C4-2B (cell line): ENCODE measurements around the gene NTRK1.

Experiments used
- ZFX ChIP-seq: fragments of 450-650 bp; IDR thresholded peaks from 2 replicates; pipeline ENCODE4 v1.6.1; 2017
- TF ChIP-seq, protein P1 (sequence below): fragments of 450-650 bp; conservative IDR thresholded peaks from 2 replicates; pipeline ENCODE4 v1.5.1; 2017; ENCODE audit warnings: mild to moderate bottlenecking

DNA sequence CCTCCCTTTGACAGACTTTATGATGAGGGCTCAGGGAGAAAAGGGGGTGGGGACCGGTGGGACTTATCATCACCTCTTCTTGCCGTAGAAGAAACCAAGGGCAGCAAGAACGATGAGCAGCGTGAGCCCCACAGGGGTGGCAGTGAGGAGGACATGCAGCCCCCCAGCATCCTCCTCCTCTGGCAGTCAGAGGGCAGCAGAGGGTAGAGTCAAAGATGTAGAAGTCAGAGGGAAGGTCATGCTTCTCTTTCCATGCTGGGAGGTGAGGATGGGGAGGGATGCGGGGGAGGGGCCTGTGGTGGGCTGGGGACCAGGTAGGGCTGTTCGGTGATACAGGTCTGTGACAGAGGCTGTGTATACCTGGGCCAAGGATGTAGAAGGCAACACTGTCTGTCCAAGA, 16.6 kb upstream of the NTRK1 start:
- TF ChIP-seq, protein P1, sequence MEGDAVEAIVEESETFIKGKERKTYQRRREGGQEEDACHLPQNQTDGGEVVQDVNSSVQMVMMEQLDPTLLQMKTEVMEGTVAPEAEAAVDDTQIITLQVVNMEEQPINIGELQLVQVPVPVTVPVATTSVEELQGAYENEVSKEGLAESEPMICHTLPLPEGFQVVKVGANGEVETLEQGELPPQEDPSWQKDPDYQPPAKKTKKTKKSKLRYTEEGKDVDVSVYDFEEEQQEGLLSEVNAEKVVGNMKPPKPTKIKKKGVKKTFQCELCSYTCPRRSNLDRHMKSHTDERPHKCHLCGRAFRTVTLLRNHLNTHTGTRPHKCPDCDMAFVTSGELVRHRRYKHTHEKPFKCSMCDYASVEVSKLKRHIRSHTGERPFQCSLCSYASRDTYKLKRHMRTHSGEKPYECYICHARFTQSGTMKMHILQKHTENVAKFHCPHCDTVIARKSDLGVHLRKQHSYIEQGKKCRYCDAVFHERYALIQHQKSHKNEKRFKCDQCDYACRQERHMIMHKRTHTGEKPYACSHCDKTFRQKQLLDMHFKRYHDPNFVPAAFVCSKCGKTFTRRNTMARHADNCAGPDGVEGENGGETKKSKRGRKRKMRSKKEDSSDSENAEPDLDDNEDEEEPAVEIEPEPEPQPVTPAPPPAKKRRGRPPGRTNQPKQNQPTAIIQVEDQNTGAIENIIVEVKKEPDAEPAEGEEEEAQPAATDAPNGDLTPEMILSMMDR, result no peak
- no peak for TF ChIP-seq ZFX
